GM12878 (cell line): Measurements from ENCODE around the gene DDX10. TPM values are rescaled to one million over a fixed set of nuclear protein-coding genes. Genes with fewer than 3 reads are reported as not detected.
"Not testable (repeated sequence)": the region's sequence is repeated elsewhere in the genome, so short reads cannot be mapped to it uniquely, and the experiment has no call there.

Experiments used
- ATAC-seq: fragments of 200-7000 bp; cut with Tn5 transposase; 3 replicates; pipeline ENCODE4 v1.9.1; 2020; ENCODE audit warnings: mild to moderate bottlenecking, moderate library complexity
- BruUV-seq: library from RNA; stranded (reverse); fragments of 400-500 nt; replicated peaks from 2 replicates; lab custom pipeline; 2021; lab: Mats Ljungman, UMichigan
- CTCF ChIA-PET: fragments of 300-600 bp; sonication (Branson Sonifier 250); formaldehyde crosslinking; extraction: SDS; loops from one replicate; lab custom pipeline; 2021; ENCODE audit warnings: inconsistent platforms; lab: Yijun Ruan, JAX
- POLR2A ChIA-PET: fragments of 350-600 bp; formaldehyde crosslinking; extraction: SDS; loops from one replicate; lab custom pipeline; 2021; ENCODE audit warnings: inconsistent platforms; lab: Charles Lee
- RAD21 ChIA-PET: fragments of 300-600 bp; sonication (Branson Sonifier 250); formaldehyde crosslinking; loops from one replicate; lab custom pipeline; 2023; ENCODE audit warnings: antibody characterized with exemption; ENCODE audit not compliant: unreplicated experiment; lab: Charles Lee
- SMC1A ChIA-PET: fragments of 300-600 bp; sonication (Branson Sonifier 250); formaldehyde crosslinking; loops from one replicate; lab custom pipeline; 2023; ENCODE audit not compliant: unreplicated experiment, uncharacterized antibody; lab: Charles Lee
- DNase-seq: peaks from one replicate; pipeline ENCODE4 v3.0.0-alpha.2; 2011; ENCODE audit warnings: low read depth, low spot score
- FAIRE-seq: peaks from 3 replicates; lab custom pipeline; 2011; peaks lifted over from hg19 to GRCh38; lab: Jason Lieb, UNC
- H2AFZ ChIP-seq: 2 replicates; pipeline ENCODE4 v1.6.0; 2011; ENCODE audit warnings: low read depth, low read length, control low read depth; ENCODE audit not compliant: control insufficient read depth
- H3K27ac ChIP-seq: 2 replicates; pipeline ENCODE4 v1.5.1; 2011; ENCODE audit warnings: control low read depth; ENCODE audit not compliant: control insufficient read depth, insufficient read depth
- H3K27me3 ChIP-seq, 2 experiments: replicated peaks in 1 of 2; 2 replicates each; pipeline versions ENCODE4 v1.6.0 to v1.6.1; 2011; ENCODE audit warnings: low read length in 1 of 2; ENCODE audit not compliant: control insufficient read depth in 2 of 2, insufficient read depth in 2 of 2
- H3K36me3 ChIP-seq, 2 experiments: 2 replicates each; pipeline ENCODE4 v1.5.1; 2011; ENCODE audit warnings: low read length in 1 of 2; ENCODE audit not compliant: control insufficient read depth in 2 of 2, insufficient read depth in 2 of 2
- H3K4me1 ChIP-seq: 2 replicates; pipeline ENCODE4 v1.6.1; 2011; ENCODE audit warnings: mild to moderate bottlenecking, low read length, moderate library complexity, mixed read lengths; ENCODE audit not compliant: control insufficient read depth, insufficient read depth
- H3K4me2 ChIP-seq: 2 replicates; pipeline ENCODE4 v1.6.0; 2011; ENCODE audit warnings: control low read depth; ENCODE audit not compliant: control insufficient read depth, insufficient read depth
- H3K4me3 ChIP-seq: fragments of 200-600 bp; sonication (generic); 2 replicates; pipeline ENCODE4 v1.5.1; 2016
- H3K79me2 ChIP-seq: 2 replicates; pipeline ENCODE4 v1.6.0; 2011; ENCODE audit warnings: low read length; ENCODE audit not compliant: control insufficient read depth, insufficient read depth
- H3K9ac ChIP-seq: 2 replicates; pipeline ENCODE4 v1.8.0; 2011; ENCODE audit warnings: low read length, control low read depth, mixed read lengths; ENCODE audit not compliant: control insufficient read depth, insufficient read depth
- H3K9me3 ChIP-seq: replicated peaks from 3 replicates; pipeline ENCODE4 v1.5.1; 2011; ENCODE audit warnings: mild to moderate bottlenecking, low read length; ENCODE audit not compliant: control insufficient read depth, insufficient read depth
- H4K20me1 ChIP-seq: 2 replicates; pipeline ENCODE4 v1.6.0; 2011; ENCODE audit not compliant: control insufficient read depth, insufficient read depth
- E2F4 ChIP-seq: IDR thresholded peaks from 2 replicates; pipeline ENCODE4 v1.6.1; 2012; ENCODE audit warnings: low read depth, low read length, improper control_type of control experiment
- LARP7 ChIP-seq: fragments of 450-650 bp; IDR thresholded peaks from 2 replicates; pipeline ENCODE4 v1.6.1; 2017; ENCODE audit warnings: mild to moderate bottlenecking
- MEF2B ChIP-seq: fragments of 450-650 bp; IDR thresholded peaks from 2 replicates; pipeline ENCODE4 v1.6.1; 2018; ENCODE audit warnings: mild to moderate bottlenecking, moderate library complexity; ENCODE audit not compliant: partially characterized antibody, poor library complexity, severe bottlenecking
- NFYA ChIP-seq: IDR thresholded peaks from 2 replicates; pipeline ENCODE4 v1.6.1; 2011; ENCODE audit warnings: low read depth, mild to moderate bottlenecking, low read length, improper control_type of control experiment, borderline replicate concordance
- SIX5 ChIP-seq: IDR thresholded peaks from 2 replicates; pipeline ENCODE4 v1.6.1; 2011; ENCODE audit warnings: mild to moderate bottlenecking, low read depth, low read length, moderate library complexity; ENCODE audit not compliant: severe bottlenecking
- SPI1 ChIP-seq: IDR thresholded peaks from 2 replicates; pipeline ENCODE4 v1.6.1; 2011; ENCODE audit warnings: low read depth, mild to moderate bottlenecking, low read length, moderate library complexity, borderline replicate concordance; ENCODE audit not compliant: insufficient read depth
- TARDBP ChIP-seq: IDR thresholded peaks from 2 replicates; pipeline ENCODE4 v1.6.1; 2016; ENCODE audit warnings: borderline replicate concordance
- WGBS: methylation state at CpG from one replicate; pipeline ENCODE4 v1.1.6; 2016; ENCODE audit warnings: low lambda C conversion rate; ENCODE audit not compliant: insufficient replicate concordance, insufficient coverage; ENCODE audit errors: missing lambda C conversion rate; 5-methylcytosine and 5-hydroxymethylcytosine counted together
- in situ Hi-C: fragments of 300-500 bp; cut with MboI; formaldehyde crosslinking; loops from 9 replicates; pipeline ENCODE4 v1.14.3; 2018; ENCODE audit warnings: mixed read lengths
- intact Hi-C: fragments of 100-400 bp; cut with micrococcal nuclease; formaldehyde crosslinking; loops from one replicate; pipeline ENCODE4 v1.14.2; 2022; ENCODE audit not compliant: unreplicated experiment
- polyA plus RNA-seq, 11 experiments: library from polyadenylated mRNA; depleted of rRNA in 4 of 11; unstranded in 6 of 11; stranded (reverse) in 5 of 11; fragments of >200 nt; fragmentation: Nextera tagmentation in 4 of 11; fragmentation: Illumina TruSeq in 1 of 11; extraction: Ambion mirVana in 4 of 11; extraction: Trizol in 1 of 11; gene quantifications; 1 replicate in 1 of 11; 2 replicates in 10 of 11; pipeline versions ENCODE4 v1.2.1 to v1.2.3, GENCODE V29; 2011 to 2016; ENCODE audit warnings: inconsistent platforms in 2 of 11, missing spikeins in 2 of 11, low read depth in 1 of 11
- total RNA-seq, 4 experiments: library from RNA; depleted of rRNA in 3 of 4; stranded (reverse); fragments of >200 nt in 3 of 4; fragmentation: Illumina TruSeq in 1 of 4; extraction: Trizol in 1 of 4; gene quantifications; 2 replicates each; pipeline versions ENCODE4 v1.2.1 to v1.2.3, GENCODE V29; 2013 to 2021
- TF ChIP-seq, protein P1 (sequence below), 3 experiments: IDR thresholded peaks in 2 of 3; conservative IDR thresholded peaks in 1 of 3; 2 replicates each; pipeline ENCODE4 v1.5.1; 2011; ENCODE audit warnings: low read depth in 3 of 3, low read length in 3 of 3, mild to moderate bottlenecking in 3 of 3, control low read depth in 2 of 3, moderate library complexity in 2 of 3, inconsistent platforms in 1 of 3, mixed read lengths in 1 of 3; ENCODE audit not compliant: control insufficient read depth in 2 of 3, insufficient read depth in 1 of 3; ENCODE audit errors: extremely low read depth in 1 of 3

The DDX10 gene
- total and polyA plus RNA-seq, 10 of the 15 experiments (the other 5 are each of a cell fraction or from before 2014, with no cell fraction given), result 20.9 to 51.5 (median 31.9) TPM

DNA sequence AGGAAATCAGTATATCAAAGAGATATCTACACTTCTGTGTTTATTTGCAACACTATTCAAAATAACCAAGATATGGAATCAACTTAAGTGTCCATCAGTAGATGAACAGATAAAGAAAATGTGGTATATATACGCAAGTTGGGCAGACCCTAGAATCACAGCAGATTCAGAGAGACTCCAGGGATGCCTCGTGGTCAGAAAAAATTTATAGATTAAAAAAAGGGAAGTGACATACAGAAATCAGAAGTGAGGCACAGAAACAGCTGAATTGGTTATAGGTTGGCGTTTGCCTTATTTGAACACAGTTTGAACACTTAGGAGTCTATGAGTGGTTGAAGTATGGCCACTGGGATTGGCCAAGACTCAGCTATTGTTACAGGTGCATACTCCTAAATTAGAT, 10.8 kb upstream of the DDX10 start:
- H3K27me3 ChIP-seq, H3K79me2 ChIP-seq, DNase-seq, H3K4me2 ChIP-seq, H3K4me3 ChIP-seq, BruUV-seq, H3K4me1 ChIP-seq, FAIRE-seq, H4K20me1 ChIP-seq, H3K36me3 ChIP-seq, H3K27ac ChIP-seq, H3K9me3 ChIP-seq, H3K9ac ChIP-seq, H2AFZ ChIP-seq, POLR2A ChIA-PET: not testable (repeated sequence)
- intact Hi-C loops (loop anchor here (10.0 kb wide), 1 partner anchor 729 kb away; the partner anchor contains the start of gene RAB39A), in situ Hi-C loops (loop anchor here (5.0 to 10.0 kb wide), 2 partner anchors 532 to 649 kb away; partner anchors contain the start of genes ACAT1 and CUL5)
- ChIA-PET SMC1A (interaction anchor here (0.7 to 12.4 kb wide), 6 partner anchors 9 to 298 kb away, joined by 3 to 130 read pairs (median 8); partner anchors contain the start of gene DDX10), RAD21 (interaction anchor here (1.0 to 1.3 kb wide), 4 partner anchors 9 to 535 kb away, joined by 3 to 7 read pairs (median 4); no protein-coding TSS in a partner anchor), CTCF (interaction anchor here (0.7 to 2.1 kb wide), 6 partner anchors 9 to 542 kb away, joined by 3 to 11 read pairs (median 5); no protein-coding TSS in a partner anchor)
- WGBS, result 34% methylated on average over 3 of the region's 3 CpGs
- peak; percentile 73 for TF ChIP-seq SPI1
- ATAC-seq, result peak; percentile 62

DNA sequence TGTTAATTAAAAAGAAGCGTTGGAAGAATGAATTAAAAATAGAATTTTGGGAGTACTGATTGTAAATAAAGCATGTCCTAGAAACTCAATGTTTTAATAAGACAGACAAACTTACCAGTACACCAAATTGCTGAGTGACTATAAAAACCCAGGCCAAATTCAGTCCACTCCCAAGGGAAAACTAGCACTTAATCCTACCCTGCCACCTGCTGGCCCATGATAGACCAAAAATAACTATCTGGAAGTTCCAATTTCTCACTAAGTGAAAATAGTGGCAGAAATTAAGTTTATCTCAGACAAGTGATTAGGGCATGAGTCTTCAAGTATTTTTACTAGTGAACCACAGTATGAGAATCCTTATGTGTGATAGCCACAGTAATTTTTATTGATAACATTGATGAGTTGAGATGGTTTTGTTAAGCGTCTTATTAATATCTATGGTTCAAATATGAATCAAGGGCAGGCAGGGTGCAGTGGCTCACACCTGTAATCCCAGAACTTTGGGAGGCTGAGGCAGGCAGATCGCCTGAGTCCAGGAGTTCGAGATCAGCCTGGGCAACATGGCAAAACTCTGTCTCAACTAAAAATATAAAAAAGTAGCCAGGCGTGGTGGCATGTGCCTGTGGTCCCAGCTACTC, 9.8 kb upstream of the DDX10 start:
- Histone ChIP-seq H2AFZ (no peak overlapping the region), H3K4me3 (no peak overlapping the region), H3K9ac (no peak overlapping the region), H3K27ac (no peak overlapping the region), H3K36me3 (no peaks in the 10 kb centered on the region), H3K9me3 (no peaks in the 10 kb centered on the region), H3K79me2 (no peaks in the 10 kb centered on the region), H3K27me3 (no peaks in the 10 kb centered on the region), H4K20me1 (no peaks in the 10 kb centered on the region), H3K4me1 (no peaks in the 10 kb centered on the region), H3K4me2 (no peak overlapping the region)
- 46% methylated on average over 5 of the region's 5 CpGs for WGBS
- BruUV-seq, result no TSS peak
- no peak for DNase-seq
- intact Hi-C loops, result loop anchor here (10.0 kb wide), 1 partner anchor 730 kb away; the partner anchor contains the start of gene RAB39A
- FAIRE-seq, result peak; percentile 76
- ChIA-PET SMC1A (interaction anchor here (1.3 to 1.9 kb wide), 3 partner anchors 9 to 237 kb away, joined by 5 to 9 read pairs (median 6); partner anchors contain the start of gene DDX10), CTCF (interaction anchor here (0.7 to 2.0 kb wide), 11 partner anchors 9 to 537 kb away, joined by 3 to 14 read pairs (median 3); partner anchors contain the start of gene DDX10), POLR2A (interaction anchor here (0.9 to 1.1 kb wide), 2 partner anchors 10 to 67 kb away, joined by 3 to 4 read pairs; partner anchors contain the start of gene DDX10), RAD21 (interaction anchor here (1.0 to 1.4 kb wide), 5 partner anchors 10 to 655 kb away, joined by 3 to 9 read pairs (median 4); partner anchors contain the start of genes CUL5 and DDX10)
- ATAC-seq, result peak; percentile 85
- in situ Hi-C loops, result loop anchor here (5.0 to 10.0 kb wide), 2 partner anchors 533 to 650 kb away; partner anchors contain the start of genes ACAT1 and CUL5
- TF ChIP-seq, protein P1, sequence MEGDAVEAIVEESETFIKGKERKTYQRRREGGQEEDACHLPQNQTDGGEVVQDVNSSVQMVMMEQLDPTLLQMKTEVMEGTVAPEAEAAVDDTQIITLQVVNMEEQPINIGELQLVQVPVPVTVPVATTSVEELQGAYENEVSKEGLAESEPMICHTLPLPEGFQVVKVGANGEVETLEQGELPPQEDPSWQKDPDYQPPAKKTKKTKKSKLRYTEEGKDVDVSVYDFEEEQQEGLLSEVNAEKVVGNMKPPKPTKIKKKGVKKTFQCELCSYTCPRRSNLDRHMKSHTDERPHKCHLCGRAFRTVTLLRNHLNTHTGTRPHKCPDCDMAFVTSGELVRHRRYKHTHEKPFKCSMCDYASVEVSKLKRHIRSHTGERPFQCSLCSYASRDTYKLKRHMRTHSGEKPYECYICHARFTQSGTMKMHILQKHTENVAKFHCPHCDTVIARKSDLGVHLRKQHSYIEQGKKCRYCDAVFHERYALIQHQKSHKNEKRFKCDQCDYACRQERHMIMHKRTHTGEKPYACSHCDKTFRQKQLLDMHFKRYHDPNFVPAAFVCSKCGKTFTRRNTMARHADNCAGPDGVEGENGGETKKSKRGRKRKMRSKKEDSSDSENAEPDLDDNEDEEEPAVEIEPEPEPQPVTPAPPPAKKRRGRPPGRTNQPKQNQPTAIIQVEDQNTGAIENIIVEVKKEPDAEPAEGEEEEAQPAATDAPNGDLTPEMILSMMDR (IDR thresholded peaks at IDR 0.05 in 2 of 3, conservative IDR thresholded peaks at IDR 0.05 in 1 of 3; ENCODE audit: control insufficient read depth in 2 of 3, extremely low read depth in 1 of 3, insufficient read depth in 1 of 3, low read depth in 3 of 3, low read length in 3 of 3), result peak; percentile 49 to 77 (median 56)
- TF ChIP-seq NFYA, result no peak
- peak; percentile 97 for TF ChIP-seq MEF2B
- TF ChIP-seq E2F4, result no peak
- TF ChIP-seq LARP7, result no peak
- TF ChIP-seq TARDBP, result no peak
- no peak for TF ChIP-seq SIX5
